Measurements from ENCODE around the gene PAPPA.

Gene PAPPA, protein sequence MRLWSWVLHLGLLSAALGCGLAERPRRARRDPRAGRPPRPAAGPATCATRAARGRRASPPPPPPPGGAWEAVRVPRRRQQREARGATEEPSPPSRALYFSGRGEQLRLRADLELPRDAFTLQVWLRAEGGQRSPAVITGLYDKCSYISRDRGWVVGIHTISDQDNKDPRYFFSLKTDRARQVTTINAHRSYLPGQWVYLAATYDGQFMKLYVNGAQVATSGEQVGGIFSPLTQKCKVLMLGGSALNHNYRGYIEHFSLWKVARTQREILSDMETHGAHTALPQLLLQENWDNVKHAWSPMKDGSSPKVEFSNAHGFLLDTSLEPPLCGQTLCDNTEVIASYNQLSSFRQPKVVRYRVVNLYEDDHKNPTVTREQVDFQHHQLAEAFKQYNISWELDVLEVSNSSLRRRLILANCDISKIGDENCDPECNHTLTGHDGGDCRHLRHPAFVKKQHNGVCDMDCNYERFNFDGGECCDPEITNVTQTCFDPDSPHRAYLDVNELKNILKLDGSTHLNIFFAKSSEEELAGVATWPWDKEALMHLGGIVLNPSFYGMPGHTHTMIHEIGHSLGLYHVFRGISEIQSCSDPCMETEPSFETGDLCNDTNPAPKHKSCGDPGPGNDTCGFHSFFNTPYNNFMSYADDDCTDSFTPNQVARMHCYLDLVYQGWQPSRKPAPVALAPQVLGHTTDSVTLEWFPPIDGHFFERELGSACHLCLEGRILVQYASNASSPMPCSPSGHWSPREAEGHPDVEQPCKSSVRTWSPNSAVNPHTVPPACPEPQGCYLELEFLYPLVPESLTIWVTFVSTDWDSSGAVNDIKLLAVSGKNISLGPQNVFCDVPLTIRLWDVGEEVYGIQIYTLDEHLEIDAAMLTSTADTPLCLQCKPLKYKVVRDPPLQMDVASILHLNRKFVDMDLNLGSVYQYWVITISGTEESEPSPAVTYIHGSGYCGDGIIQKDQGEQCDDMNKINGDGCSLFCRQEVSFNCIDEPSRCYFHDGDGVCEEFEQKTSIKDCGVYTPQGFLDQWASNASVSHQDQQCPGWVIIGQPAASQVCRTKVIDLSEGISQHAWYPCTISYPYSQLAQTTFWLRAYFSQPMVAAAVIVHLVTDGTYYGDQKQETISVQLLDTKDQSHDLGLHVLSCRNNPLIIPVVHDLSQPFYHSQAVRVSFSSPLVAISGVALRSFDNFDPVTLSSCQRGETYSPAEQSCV (N-terminal part only)
- 0 reads per million in 2 donors for total RNA-seq

DNA sequence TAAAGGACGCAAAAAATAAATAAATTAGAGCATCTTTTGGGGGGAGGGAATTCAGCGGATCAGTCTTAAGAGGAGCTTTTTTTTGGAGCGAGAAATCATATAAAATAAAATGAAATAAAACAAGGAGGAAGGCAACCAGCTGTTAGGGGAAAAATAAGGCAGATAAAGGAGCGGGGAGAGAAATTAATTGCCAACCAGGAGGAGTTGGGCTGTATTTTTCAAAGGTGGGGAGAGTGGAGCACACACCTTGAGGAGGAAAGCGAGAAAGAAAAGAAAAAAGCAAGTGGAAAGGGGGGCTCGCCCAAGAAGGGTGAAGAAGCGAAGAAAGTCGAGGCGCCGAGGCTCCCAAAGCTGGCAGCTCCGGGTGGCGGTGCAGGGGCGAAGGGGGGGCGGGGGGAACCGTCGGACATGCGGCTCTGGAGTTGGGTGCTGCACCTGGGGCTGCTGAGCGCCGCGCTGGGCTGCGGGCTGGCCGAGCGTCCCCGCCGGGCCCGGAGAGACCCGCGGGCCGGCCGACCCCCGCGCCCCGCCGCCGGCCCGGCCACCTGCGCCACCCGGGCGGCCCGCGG is at the start of gene PAPPA:
TSS of gene PAPPA (plus strand) at position 27 of the 569 bp plus-strand sequence. CDS start at position 409, 382 bp downstream.
- DNase-seq = no peak

DNA sequence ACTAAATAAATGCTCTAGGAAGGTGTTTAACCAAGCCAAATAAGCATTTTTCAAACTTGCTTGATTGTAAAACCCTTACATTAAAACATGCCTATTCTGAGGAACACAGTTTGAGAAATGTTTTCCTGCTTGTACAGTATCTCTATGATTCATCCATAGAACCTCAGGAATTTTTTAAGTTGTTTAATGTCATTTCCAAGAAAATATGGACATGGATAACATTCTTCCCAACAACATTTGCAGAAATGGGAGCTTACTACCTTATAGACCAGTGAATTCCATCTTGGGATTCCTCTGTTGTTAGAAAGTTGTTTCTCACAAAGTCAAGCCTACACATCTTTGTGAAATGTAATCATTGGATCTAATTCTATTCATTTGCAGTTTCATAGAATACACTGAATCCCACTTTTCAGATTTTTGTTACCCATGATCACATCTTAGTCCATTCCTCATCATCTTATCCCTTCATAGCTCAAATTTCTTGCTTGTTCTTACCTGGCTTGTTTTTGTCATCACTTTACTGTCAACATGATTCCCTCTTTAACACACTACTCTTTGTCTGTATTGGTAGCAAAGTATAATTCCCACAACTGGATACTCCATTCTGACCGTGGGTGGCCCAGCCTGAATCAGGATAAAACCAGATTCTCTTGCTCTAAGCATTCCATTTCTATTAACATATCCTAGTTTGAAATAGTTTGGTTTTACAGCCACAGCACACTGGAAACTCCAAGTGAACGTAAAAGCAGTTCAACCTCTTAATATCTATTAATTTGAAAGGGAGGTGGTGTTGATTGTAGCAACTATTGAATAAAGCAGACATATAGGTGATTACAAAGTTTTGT is 49.4 kb upstream of the PAPPA start:
- DNase-seq = no peak

DNA sequence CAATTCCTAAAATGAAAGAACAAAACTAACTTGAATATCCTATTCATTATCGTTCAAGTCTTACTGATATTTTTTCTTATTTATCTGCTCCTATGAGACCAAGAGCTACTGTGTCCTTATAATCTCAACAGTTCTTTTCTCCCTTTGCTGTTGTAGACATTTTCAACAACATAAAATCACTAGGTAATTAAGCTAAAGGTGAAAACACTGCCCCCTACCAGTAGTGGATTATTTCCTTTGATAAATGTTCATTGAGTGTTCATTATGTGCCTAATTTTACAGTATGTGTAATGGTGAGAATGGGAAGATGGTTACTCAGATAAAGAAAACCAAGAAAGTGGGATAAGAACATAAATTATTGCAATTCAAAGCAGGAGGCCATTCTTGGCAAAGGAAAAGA is 41.4 kb upstream of the PAPPA start:
- no peak for DNase-seq

DNA sequence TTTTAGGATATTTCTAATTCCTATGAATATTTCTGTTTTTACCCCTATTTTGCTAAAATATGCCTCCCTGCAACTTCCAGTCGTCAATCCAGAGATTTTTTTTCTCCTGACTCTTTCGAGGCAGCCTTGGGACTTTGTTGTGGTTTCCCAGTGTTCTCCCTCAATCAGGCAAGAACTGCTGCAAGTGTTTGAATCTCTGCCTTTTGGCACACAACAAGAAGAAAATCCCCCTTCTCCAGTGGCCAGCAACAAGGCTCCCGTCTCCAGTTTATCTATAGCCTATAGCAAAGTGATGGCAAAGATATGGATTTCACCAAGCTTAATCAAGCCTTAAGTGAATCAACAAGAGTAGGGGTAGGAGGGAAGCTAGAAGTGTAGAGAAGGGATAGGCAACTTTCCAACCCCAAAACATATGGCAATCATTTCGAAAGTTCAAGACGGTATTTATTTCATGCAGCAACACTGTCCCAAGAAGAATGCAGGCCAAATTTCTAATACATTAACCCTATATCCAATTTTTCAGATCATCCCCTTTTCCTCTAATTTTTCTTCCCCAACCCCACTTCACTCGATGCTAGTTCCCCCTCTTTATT is 37.7 kb upstream of the PAPPA start:
- DNase-seq = no peak

DNA sequence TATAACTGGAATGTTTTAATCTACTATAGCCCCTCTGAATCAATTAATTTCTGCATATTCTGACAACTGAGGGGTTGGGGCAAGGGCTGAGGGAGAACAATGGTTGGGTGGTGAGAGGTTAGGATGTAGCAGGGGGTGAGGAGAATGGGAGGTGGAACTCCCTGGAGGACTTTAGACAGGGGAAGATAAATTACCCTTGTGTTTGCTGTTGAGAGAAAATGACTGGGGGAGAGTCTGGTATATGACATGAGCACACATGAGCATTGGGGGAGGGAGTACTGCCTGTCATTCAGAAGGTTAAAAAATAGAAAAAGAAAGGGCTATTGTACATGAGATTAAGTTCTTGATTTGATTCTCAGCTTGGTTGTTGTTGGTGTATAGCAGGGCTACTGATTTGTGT is 37.2 kb upstream of the PAPPA start:
- DNase-seq = no peak

DNA sequence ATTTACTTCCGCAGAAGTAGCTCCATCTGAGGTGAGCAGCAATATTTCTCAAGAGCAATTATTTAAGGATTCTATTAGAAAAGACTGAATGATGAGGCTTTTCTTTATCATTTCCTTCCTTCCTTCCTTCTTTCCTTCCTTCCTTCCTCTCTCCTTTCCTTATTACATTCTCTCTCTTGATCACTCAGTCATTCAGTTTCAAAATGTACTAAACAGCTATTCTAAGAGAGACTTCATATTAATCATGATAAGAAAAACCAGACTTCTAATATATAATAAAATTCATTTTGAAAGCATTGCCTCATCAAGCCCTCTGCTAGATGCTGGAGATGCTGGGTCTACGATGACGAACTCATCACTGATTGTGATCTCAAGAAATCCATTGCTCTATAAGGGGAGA is 30.4 kb upstream of the PAPPA start:
- no peak for DNase-seq

DNA sequence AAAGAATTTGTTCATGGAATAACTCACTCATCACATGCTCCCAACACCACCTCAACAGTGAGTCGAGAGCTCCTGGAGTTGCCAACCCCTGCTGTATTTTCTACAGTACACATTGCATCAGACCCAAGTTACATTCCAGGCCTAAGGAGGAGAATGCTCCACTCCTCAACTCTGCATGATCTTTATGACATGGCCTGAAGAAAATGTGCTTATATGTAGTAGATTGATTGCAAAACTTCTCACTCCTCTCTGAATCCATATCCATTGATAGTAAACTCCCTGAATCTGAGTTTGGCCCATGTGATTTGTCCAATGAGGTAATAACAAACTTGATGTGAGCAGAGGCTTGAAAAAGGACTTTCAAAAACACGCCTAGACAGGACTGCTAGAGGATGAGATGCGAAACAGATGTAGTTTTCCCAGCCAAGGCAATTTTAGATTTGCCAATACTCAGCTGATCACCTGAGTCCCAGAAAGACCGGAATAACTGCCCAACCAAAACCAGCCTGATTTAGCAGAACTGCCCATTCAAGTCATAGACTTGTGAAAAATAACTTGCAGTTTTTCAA is 29.0 kb upstream of the PAPPA start:
- no peak for DNase-seq

DNA sequence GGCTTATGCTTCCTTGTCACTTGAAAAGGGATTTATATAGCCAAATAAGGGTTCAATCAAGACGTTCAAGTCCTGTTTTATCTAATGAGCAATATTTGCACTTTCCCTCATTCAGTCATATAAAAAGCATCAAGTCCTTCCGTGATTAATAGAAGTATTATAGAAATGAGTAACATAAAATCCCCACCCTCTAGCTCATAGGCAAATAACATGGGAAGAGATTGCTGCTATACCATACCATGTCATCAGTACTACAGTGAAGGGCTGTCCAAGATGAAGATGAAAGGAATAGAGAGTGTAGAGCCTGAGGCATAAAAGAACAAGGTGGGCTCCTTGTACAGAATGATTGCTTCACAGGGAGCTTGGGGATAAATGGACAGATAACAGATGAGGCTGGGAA is 20.4 kb upstream of the PAPPA start:
- DNase-seq = no peak

DNA sequence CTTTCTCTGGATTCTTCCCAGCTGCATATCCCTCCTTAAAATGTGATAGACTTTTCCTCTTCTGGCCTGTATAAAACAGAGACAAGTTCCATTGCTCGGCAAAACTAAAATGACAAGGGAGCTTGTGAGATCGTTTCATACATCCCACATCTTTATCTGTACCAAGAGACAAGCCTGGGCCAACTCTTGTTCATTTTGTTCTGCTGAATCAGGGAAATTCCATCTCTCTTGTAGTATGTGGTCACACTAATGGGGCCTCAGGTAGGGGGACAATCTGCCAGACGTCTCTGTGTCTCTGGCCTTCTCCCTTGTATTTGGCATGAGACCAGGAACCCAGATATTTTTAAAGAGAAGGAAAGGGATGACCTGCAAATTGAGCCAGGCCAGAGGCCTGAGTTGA is 18.6 kb upstream of the PAPPA start:
- no peak for DNase-seq

DNA sequence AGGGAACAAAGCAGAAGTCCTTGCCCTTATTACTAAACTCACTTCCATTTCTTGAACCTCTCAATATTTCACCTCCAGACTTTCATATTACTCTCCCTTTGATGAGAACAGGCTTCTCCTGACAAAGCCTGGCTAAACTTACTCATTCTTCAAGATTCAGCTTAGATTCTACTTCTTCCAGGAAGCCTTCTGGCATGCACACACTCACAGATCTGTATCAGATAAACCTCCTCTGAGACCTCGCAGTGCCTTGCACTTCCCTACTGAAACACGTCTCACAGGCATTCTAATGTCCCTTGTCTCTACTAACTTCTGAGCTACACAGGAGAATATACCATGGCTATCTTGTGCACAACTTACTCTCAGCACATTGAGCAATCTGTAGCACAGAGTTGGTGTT is 16.6 kb upstream of the PAPPA start:
- DNase-seq = no peak

DNA sequence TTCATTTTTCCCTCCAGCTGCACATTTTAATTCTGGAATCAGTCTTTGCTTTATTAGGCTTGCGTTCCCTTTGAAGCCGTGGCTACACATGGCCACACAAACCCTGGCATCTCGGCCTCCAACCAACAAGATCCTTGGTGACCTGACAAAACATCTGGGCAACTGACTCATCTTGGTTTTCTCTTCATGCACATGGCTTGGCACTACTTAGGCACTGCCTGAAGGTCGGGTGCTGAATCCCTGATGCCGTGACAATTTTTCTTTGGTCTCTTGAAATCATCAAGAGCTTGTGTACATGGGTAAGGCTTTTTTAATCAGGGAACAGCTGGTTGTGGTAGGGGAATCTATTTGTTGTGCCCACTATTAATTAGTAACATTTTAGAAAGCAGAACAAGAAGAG is 16.0 kb upstream of the PAPPA start:
- no peak for DNase-seq

DNA sequence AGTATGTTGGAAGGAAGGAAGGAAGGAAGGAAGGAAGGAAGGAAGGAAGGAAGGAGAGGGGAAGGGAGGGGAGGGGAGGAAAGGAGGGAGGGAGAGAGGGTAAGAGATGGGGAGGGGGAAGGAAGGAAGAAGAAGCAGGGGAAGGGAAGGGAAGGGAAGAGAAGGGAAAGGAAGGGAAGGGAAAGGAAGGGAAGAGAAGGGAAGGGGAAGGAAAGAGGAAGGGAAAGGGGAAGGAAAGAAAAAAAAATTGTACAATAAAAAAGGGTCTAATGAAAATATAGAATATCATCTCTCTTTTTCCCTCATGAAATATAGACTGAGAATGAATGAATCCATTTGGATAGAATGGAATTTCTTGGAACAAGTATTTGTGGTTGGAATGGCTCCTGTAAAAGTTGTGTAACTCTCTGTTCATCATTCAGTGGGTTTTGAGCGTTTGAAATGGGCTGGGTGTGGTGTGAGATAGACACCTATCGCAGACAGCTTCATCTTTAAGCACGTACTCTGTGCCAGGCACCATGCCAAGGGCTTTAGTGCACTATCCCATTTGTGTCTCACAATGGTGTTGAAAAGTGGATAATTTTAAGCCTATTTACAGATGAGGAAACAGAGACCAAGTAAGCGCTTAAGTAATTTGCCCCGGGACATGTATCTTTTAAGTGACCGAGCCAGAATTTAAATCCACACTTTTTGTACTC is 11.6 kb upstream of the PAPPA start:
- no peak for DNase-seq

DNA sequence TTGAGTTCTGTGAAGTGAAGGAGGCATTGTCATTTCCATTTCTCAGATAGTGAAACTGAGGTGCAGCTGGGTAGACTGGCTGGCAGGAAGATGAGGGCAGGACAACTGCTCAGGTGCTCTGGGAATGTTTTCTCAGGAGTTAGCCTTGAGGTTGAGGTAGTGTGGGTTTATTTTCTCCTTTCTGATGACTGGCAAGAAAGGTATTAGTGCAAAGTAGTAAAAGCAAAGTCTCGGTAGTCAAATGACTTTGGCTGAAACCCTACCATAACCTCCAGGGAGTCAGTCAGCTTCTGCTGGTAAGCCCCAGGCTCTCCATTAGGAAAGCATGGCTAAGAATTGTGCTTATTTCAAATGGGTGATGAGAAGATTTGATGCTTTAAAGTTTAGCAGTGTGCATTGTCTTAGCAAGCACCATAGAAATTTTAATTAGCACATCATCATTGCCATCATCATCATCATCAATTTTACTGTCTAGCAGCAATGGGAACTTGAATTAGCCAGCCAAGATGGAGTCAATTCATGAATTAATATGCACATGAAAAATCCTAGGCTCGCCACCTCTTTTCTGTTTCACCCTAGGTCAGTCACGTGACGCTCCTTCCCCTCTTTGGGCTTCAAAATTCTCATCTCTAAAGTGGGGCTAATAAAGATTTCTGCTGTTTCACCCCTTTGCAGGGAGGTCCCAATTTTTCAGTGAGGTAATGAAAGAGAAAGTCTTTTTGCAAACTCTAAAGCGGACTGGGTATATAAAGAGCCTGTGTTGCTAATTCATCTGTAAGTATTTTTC is 10.7 kb upstream of the PAPPA start:
- DNase-seq = no peak

DNA sequence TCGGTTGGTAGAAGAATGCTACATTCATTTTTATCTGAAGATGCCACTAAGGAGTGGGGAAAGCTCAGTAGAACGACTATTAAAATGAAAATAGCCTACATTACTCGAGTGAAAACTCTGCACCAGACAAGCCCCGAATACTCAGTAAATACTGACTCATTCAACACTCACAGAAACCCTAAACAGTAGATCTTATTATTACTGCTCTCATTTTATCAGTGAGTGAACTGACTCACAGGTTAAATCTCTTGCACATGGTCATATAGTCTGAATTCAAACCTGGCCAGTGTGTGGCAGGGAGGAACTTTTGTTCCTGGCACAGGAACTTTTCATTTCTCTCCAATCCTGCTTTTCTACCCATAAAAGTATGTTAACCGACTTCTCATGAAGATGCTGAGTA is 9.6 kb upstream of the PAPPA start:
- no peak for DNase-seq

DNA sequence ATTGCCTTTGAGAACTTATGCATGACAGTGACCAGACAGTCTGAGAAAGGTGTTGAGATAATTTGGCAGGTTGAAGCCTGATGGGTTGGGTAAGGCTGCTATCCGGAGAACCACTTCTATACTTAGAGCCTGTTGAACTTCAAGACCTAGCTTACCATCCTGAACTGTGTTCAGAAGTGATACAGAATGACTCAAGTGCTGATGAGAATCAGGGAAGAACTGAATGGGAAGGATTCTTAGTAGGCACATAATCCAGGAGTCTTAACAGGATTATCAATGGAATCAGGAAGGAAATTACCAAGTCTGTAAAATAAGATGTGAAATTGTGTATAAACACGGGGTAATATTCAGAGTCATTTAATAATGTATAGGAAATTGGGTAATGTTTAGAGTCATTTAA is 9.0 kb upstream of the PAPPA start:
- no peak for DNase-seq

DNA sequence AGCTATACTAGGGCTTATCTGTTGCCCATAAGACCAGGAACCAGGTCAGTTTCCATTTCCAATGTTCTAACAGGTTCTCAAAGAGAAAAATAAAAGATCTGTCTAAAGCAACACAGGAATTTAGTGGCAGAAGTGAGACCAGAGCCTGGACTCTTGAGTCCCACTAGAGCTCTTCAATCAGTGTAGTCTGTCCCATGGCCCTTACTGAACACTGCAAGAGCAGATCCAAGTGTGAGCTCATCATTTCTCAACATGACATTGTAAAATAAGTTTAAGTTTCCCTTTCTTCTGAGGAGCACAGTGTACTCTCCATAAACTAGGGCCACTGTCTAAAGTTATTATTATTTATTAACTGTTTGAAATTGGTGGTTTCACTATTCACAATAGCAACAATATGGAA is 8.6 kb upstream of the PAPPA start:
- DNase-seq = no peak

DNA sequence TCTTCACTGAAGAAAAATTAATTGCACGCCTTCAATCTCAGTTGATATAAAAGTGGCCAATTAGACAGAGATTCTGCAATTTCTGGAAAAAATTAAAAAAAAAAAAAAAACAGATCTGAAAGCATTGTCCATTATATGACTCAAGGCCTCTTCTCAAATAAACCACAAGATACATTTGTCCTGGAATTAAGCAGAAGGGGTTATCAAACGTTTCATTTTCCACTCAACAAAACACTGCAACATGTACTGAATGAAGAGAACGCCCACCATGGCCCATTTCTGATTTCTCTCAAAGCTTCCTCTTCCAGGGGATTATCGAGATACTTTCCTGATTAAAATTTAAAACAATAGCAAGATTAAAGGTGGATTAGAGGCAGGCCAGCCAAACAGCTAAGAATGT is 5.8 kb upstream of the PAPPA start:
- no peak for DNase-seq

DNA sequence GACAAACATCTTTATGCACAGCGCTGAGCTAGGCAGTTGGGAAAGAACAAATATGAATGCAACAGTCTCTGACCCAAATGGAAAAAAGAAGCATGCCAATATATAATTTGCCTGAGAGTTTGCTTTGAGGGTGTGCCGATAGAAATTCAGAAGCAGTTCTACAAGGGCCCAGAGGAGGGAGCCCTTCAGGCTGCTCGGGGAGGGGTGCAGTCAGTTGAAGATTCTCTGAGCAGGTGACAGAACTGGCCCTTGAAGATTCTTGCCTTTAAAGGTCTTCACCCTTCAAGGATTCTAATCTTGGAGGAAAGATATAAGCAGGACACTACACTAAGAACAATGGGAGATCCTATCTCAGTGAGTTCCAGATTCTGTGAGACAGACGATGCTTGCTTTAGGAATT is 3.7 kb upstream of the PAPPA start:
- DNase-seq = no peak

DNA sequence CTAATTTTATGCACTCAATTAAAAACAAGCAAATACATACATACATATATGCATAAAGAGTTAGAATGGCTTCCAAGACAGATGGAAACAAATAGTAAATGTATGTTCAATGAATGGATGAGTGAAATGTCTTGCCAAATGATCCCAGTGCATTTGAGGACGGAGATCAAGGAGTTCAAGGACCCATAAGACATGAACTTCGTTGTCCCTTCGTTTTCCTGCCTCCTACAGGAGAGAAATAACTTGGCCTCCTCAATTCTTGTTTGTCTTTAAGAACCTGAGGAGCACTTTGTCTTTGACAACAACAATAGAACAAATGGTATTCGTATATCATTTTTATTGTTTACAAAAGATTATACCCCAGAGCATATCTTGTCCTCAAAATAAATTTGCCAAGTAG is 2.4 kb upstream of the PAPPA start:
- no peak for DNase-seq

DNA sequence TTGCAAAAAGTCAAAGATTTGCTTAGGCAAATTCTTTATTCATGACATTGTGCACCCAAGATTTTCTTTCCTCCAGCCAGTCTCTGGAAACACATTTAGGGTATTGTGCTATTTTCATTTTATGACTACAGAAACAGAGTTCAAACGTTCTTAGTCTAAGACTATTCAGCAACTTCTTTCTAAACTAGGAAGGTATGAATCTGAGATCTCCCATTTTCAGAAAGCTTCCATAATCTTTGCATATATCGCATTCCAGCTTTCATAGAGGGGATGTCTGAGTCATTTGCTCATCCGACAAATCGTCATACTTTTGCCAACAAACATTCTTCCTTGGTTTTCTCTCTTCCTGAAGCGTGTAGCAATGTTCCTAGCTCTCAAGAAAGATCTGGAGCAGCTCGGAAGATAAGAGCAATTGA is 1.6 kb upstream of the PAPPA start:
- no peak for DNase-seq

Measured in T-helper 9 cell (primary cell).